DOHH2 (cell line): ENCODE measurements around the gene APOD.

Experiments
- H3F3A ChIP-seq: fragments of 200-600 bp; sonication (generic), shearing (Covaris generic); 2 replicates; pipeline ENCODE4 v1.6.0; 2016; ENCODE audit warnings: antibody characterized with exemption, mild to moderate bottlenecking; ENCODE audit not compliant: control insufficient read depth, insufficient read depth
- H3K27ac ChIP-seq: fragments of 200-600 bp; sonication (generic); 2 replicates; pipeline ENCODE4 v1.5.1; 2014; ENCODE audit warnings: low read depth, mild to moderate bottlenecking, low read length, moderate library complexity
- H3K27me3 ChIP-seq: fragments of 200-600 bp; sonication (generic); 2 replicates; pipeline ENCODE4 v1.6.1; 2014; ENCODE audit warnings: mild to moderate bottlenecking, low read length, mixed read lengths; ENCODE audit not compliant: control insufficient read depth
- H3K36me3 ChIP-seq: fragments of 200-600 bp; sonication (generic); 2 replicates; pipeline ENCODE4 v1.6.1; 2014; ENCODE audit warnings: mild to moderate bottlenecking, low read length, moderate library complexity, mixed read lengths; ENCODE audit not compliant: control insufficient read depth
- H3K4me1 ChIP-seq: fragments of 200-600 bp; sonication (generic); 2 replicates; pipeline ENCODE4 v1.6.1; 2014; ENCODE audit warnings: mild to moderate bottlenecking, low read length, mixed read lengths; ENCODE audit not compliant: control insufficient read depth
- H3K4me2 ChIP-seq: fragments of 200-600 bp; sonication (generic); 2 replicates; pipeline ENCODE4 v1.6.0; 2014; ENCODE audit warnings: mild to moderate bottlenecking, low read length, moderate library complexity
- H3K4me3 ChIP-seq: fragments of 200-600 bp; sonication (generic); 2 replicates; pipeline ENCODE4 v1.5.1; 2014; ENCODE audit warnings: mild to moderate bottlenecking, low read length, mixed read lengths
- H3K79me2 ChIP-seq: fragments of 200-600 bp; sonication (generic); 2 replicates; pipeline ENCODE4 v1.6.1; 2014; ENCODE audit warnings: mild to moderate bottlenecking, low read length, mixed read lengths; ENCODE audit not compliant: control insufficient read depth
- H3K9me2 ChIP-seq: fragments of 200-600 bp; sonication (generic); replicated peaks from 2 replicates; pipeline ENCODE4 v1.6.1; 2014; ENCODE audit warnings: mild to moderate bottlenecking, low read length, mixed read lengths; ENCODE audit not compliant: control insufficient read depth
- H3K9me3 ChIP-seq: fragments of 200-600 bp; sonication (generic); 2 replicates; pipeline ENCODE4 v1.6.1; 2014; ENCODE audit warnings: antibody characterized with exemption, low read length, mixed read lengths; ENCODE audit not compliant: control insufficient read depth, insufficient read depth
- H4K20me1 ChIP-seq: fragments of 200-600 bp; sonication (generic); 2 replicates; pipeline ENCODE4 v1.6.0; 2014; ENCODE audit warnings: low read depth, mild to moderate bottlenecking, antibody characterized with exemption, low read length, moderate library complexity; ENCODE audit not compliant: control insufficient read depth, insufficient read depth
- EZH2phosphoT487 ChIP-seq: fragments of 200-600 bp; sonication (generic); IDR thresholded peaks from 2 replicates; pipeline ENCODE4 v1.6.1; 2017; ENCODE audit warnings: borderline replicate concordance, mild to moderate bottlenecking, antibody characterized with exemption, low read length, moderate library complexity, mixed read lengths
- TF ChIP-seq, protein P1 (sequence below): fragments of 200-600 bp; sonication (generic); IDR thresholded peaks from one replicate; pipeline ENCODE4 v1.5.1; 2014; ENCODE audit warnings: antibody characterized with exemption, mild to moderate bottlenecking, low read depth, low read length; ENCODE audit not compliant: poor library complexity, severe bottlenecking

Gene APOD

DNA sequence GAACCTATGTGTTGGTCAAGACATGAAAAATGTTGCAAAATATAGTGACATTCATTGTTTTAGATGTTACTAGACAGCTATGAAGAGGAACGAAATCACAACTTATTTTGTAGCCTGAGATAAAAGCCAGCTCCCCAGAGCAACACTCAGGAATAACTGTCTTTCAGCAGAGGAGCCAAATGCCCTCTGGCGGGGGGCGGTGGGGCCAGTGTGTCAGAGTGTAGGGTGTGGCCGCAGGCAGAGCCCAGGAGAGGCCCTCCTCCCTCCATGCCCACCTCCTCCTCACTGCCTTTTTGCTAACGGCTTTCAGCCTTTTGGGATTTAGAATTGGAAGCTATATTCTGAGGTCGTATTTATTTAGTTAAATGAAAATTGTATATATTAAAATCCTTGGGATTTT lies 16.9 kb downstream of the APOD start:
- Histone ChIP-seq H3K27me3 (no peaks in the 10 kb centered on the region), H3K4me2 (no peak overlapping the region), H3K79me2 (no peaks in the 10 kb centered on the region)

DNA sequence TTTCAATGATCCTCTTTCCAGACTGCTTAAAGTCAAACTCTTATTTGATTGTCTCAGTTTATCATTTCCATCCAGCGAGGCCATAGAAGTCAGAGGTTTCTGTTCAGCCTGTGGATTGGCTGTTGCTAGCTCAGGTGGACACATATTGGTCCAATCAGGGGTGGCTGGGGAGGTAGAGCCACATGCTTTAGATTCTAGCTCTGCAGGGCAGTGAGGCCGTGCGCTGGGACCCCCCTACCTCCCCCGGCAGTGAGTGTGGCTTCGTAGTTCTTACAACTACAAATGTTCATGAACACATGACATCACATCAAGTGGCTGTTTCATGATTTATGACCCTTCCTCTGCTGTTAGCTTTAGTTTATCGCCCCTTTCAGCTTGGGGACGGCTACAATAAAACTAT lies 18.0 kb downstream of the APOD start:
- no peak overlapping the region for H3K27ac ChIP-seq
- no peaks in the 10 kb centered on the region for H3K79me2 ChIP-seq
- no peak overlapping the region for H3K4me3 ChIP-seq
- no peak overlapping the region for H3K4me2 ChIP-seq
- H3K9me3 ChIP-seq = no peaks in the 10 kb centered on the region
- H3K9me2 ChIP-seq = no peaks in the 10 kb centered on the region
- H3K4me1 ChIP-seq = peaks cover 15% of the 10 kb centered on the region
- H4K20me1 ChIP-seq = no peaks in the 10 kb centered on the region
- H3F3A ChIP-seq = no peaks in the 10 kb centered on the region
- H3K36me3 ChIP-seq = no peaks in the 10 kb centered on the region
- H3K27me3 ChIP-seq = no peaks in the 10 kb centered on the region
- no peak for TF ChIP-seq EZH2phosphoT487
- TF ChIP-seq, protein P1, sequence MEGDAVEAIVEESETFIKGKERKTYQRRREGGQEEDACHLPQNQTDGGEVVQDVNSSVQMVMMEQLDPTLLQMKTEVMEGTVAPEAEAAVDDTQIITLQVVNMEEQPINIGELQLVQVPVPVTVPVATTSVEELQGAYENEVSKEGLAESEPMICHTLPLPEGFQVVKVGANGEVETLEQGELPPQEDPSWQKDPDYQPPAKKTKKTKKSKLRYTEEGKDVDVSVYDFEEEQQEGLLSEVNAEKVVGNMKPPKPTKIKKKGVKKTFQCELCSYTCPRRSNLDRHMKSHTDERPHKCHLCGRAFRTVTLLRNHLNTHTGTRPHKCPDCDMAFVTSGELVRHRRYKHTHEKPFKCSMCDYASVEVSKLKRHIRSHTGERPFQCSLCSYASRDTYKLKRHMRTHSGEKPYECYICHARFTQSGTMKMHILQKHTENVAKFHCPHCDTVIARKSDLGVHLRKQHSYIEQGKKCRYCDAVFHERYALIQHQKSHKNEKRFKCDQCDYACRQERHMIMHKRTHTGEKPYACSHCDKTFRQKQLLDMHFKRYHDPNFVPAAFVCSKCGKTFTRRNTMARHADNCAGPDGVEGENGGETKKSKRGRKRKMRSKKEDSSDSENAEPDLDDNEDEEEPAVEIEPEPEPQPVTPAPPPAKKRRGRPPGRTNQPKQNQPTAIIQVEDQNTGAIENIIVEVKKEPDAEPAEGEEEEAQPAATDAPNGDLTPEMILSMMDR = no peak

More for the DNA sequence above, 16.9 kb downstream of the APOD start:
- Histone ChIP-seq H3K36me3 (no peaks in the 10 kb centered on the region), H3K9me2 (no peaks in the 10 kb centered on the region), H3K4me3 (no peak overlapping the region), H4K20me1 (no peaks in the 10 kb centered on the region), H3F3A (no peaks in the 10 kb centered on the region), H3K4me1 (peaks cover 15% of the 10 kb centered on the region), H3K27ac (no peak overlapping the region), H3K9me3 (no peaks in the 10 kb centered on the region)
- no peak for TF ChIP-seq EZH2phosphoT487
- TF ChIP-seq, protein P1 = no peak

DNA sequence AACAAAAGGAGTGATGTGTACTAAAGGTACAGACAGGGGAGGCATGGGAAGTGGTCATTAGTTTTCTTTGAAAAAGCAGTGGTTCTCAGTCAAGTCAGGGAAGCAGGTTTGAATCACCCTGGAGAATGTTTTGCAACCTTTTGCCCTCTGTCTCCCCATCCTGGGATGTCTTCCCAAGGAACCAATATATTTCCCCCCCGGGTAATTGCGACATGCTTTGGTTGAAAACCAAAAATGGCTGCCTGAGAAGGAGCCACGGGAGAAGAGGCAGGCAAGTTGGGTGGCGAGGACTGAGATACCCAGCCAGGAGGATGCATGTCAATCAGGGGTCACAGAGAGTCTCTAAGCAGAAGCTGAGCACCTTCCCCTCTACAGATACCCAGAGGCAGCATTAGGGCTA lies 20.4 kb downstream of the APOD start:
- Histone ChIP-seq H3K27ac (no peak overlapping the region), H3K9me2 (no peaks in the 10 kb centered on the region), H3K4me2 (no peak overlapping the region), H3K79me2 (no peaks in the 10 kb centered on the region), H3K36me3 (no peaks in the 10 kb centered on the region), H3K27me3 (no peaks in the 10 kb centered on the region), H3K9me3 (no peaks in the 10 kb centered on the region), H3F3A (no peaks in the 10 kb centered on the region), H3K4me1 (peaks cover 4% of the 10 kb centered on the region; the same call in 1 of the 2 replicates), H4K20me1 (no peaks in the 10 kb centered on the region), H3K4me3 (no peak overlapping the region)
- TF ChIP-seq EZH2phosphoT487 = no peak
- TF ChIP-seq, protein P1 = no peak
